SK-N-SH treated with all-trans-retinoic acid at 6 μM for 48 hours (cell line): ENCODE data around the gene EYA4.

ENCODE experiments used
- ATAC-seq: fragments of 200-7000 bp; cut with Tn5 transposase; 3 replicates; pipeline ENCODE4 v1.9.1; 2020; ENCODE audit warnings: mild to moderate bottlenecking, moderate library complexity
- ARNTL ChIP-seq: fragments of 450-650 bp; formaldehyde crosslinking; IDR thresholded peaks from 2 replicates; pipeline ENCODE4 v1.5.0; 2020; ENCODE audit warnings: low read depth, mild to moderate bottlenecking, moderate library complexity, borderline replicate concordance
- BACH2 ChIP-seq: fragments of 250-450 bp; sonication (Bioruptor Pico); IDR thresholded peaks from 2 replicates; pipeline ENCODE4 v1.9.0; 2021; ENCODE audit warnings: mild to moderate bottlenecking, borderline replicate concordance
- CREB5 ChIP-seq: fragments of 250-450 bp; sonication (Bioruptor Pico); IDR thresholded peaks from 2 replicates; pipeline ENCODE4 v1.5.1; 2020; ENCODE audit warnings: low read depth, mild to moderate bottlenecking, moderate library complexity
- CSDC2 ChIP-seq: fragments of 250-450 bp; sonication (Bioruptor Pico); IDR thresholded peaks from 2 replicates; pipeline ENCODE4 v1.5.0; 2020; ENCODE audit warnings: mild to moderate bottlenecking, moderate library complexity
- CSRNP3 ChIP-seq: fragments of 250-450 bp; sonication (Bioruptor Pico); IDR thresholded peaks from 2 replicates; pipeline ENCODE4 v1.5.1; 2021; ENCODE audit warnings: mild to moderate bottlenecking, moderate library complexity
- ESRRG ChIP-seq: fragments of 250-450 bp; sonication (Bioruptor Pico); IDR thresholded peaks from 2 replicates; pipeline ENCODE4 v1.6.1; 2021; ENCODE audit warnings: mild to moderate bottlenecking
- GLIS3 ChIP-seq: fragments of 250-450 bp; sonication (Bioruptor Pico); IDR thresholded peaks from 2 replicates; pipeline ENCODE4 v1.5.0; 2020; ENCODE audit warnings: mild to moderate bottlenecking, moderate library complexity
- ISL1 ChIP-seq: fragments of 250-450 bp; sonication (Bioruptor Pico); IDR thresholded peaks from 2 replicates; pipeline ENCODE4 v2.1.2; 2022; ENCODE audit warnings: mild to moderate bottlenecking, moderate library complexity
- OSR1 ChIP-seq: fragments of 250-450 bp; sonication (Bioruptor Pico); IDR thresholded peaks from 2 replicates; pipeline ENCODE4 v1.8.0; 2022; ENCODE audit warnings: moderate library complexity, mild to moderate bottlenecking, inconsistent platforms
- PATZ1 ChIP-seq: fragments of 250-450 bp; sonication (Bioruptor Pico); IDR thresholded peaks from 2 replicates; pipeline ENCODE4 v1.8.0; 2020; ENCODE audit warnings: mild to moderate bottlenecking, moderate library complexity, borderline replicate concordance
- POU6F1 ChIP-seq: fragments of 250-450 bp; sonication (Bioruptor Pico); IDR thresholded peaks from 2 replicates; pipeline ENCODE4 v1.8.0; 2021; ENCODE audit warnings: low read depth, mild to moderate bottlenecking, moderate library complexity, borderline replicate concordance
- PPARA ChIP-seq: fragments of 250-450 bp; sonication (Bioruptor Pico); IDR thresholded peaks from 2 replicates; pipeline ENCODE4 v1.5.0; 2020; ENCODE audit warnings: mild to moderate bottlenecking, borderline replicate concordance
- RARB ChIP-seq: fragments of 250-450 bp; sonication (Bioruptor Pico); IDR thresholded peaks from 2 replicates; pipeline ENCODE4 v1.8.0; 2021; ENCODE audit warnings: mild to moderate bottlenecking, moderate library complexity
- SNAI2 ChIP-seq: fragments of 250-450 bp; sonication (Bioruptor Pico); IDR thresholded peaks from 2 replicates; pipeline ENCODE4 v1.5.0; 2020; ENCODE audit warnings: mild to moderate bottlenecking, moderate library complexity
- TCF4 ChIP-seq: fragments of 250-450 bp; sonication (Bioruptor Pico); IDR thresholded peaks from 2 replicates; pipeline ENCODE4 v1.8.0; 2021; ENCODE audit warnings: mild to moderate bottlenecking, moderate library complexity, borderline replicate concordance
- TOX ChIP-seq: fragments of 250-450 bp; sonication (Bioruptor Pico); IDR thresholded peaks from 2 replicates; pipeline ENCODE4 v1.8.0; 2021; ENCODE audit warnings: mild to moderate bottlenecking, moderate library complexity, borderline replicate concordance
- TSHZ2 ChIP-seq: fragments of 250-450 bp; sonication (Bioruptor Pico); IDR thresholded peaks from 2 replicates; pipeline ENCODE4 v1.5.0; 2020; ENCODE audit warnings: mild to moderate bottlenecking, moderate library complexity
- ZC3H10 ChIP-seq: fragments of 250-450 bp; sonication (Bioruptor Pico); IDR thresholded peaks from 2 replicates; pipeline ENCODE4 v1.5.1; 2021; ENCODE audit warnings: mild to moderate bottlenecking, moderate library complexity
- ZFP3 ChIP-seq: fragments of 250-450 bp; sonication (Bioruptor Pico); IDR thresholded peaks from 2 replicates; pipeline ENCODE4 v1.5.0; 2020; ENCODE audit warnings: mild to moderate bottlenecking, moderate library complexity
- ZFP30 ChIP-seq: fragments of 450-650 bp; formaldehyde crosslinking; IDR thresholded peaks from 2 replicates; pipeline ENCODE4 v1.5.0; 2022; ENCODE audit warnings: mild to moderate bottlenecking, moderate library complexity
- ZNF565 ChIP-seq: fragments of 450-650 bp; formaldehyde crosslinking; conservative IDR thresholded peaks from 2 replicates; pipeline ENCODE4 v1.5.0; 2020; ENCODE audit warnings: low read depth, mild to moderate bottlenecking, moderate library complexity
- ZNF70 ChIP-seq: fragments of 450-650 bp; formaldehyde crosslinking; IDR thresholded peaks from 2 replicates; pipeline ENCODE4 v1.5.0; 2020; ENCODE audit warnings: mild to moderate bottlenecking, moderate library complexity
- ZNF8 ChIP-seq: fragments of 450-650 bp; formaldehyde crosslinking; IDR thresholded peaks from 2 replicates; pipeline ENCODE4 v1.5.0; 2020; ENCODE audit warnings: mild to moderate bottlenecking, moderate library complexity

EYA4 gene

GRCh38 chr6:133435065-133435728 is 194.0 kb downstream of the EYA4 start:
- ATAC-seq, result no peak
- no peak for TF ChIP-seq ZNF70 (CRISPR knock-in tag)
- no peak for TF ChIP-seq ZC3H10 (CRISPR knock-in tag)
- no peak for TF ChIP-seq RARB (CRISPR knock-in tag)
- no peak for TF ChIP-seq ZNF8
- TF ChIP-seq CSDC2 (CRISPR knock-in tag), result no peak
- TF ChIP-seq PATZ1 (CRISPR knock-in tag), result no peak
- no peak for TF ChIP-seq PPARA (CRISPR knock-in tag)
- TF ChIP-seq ZFP3, result no peak
- TF ChIP-seq SNAI2 (CRISPR knock-in tag), result no peak
- no peak for TF ChIP-seq TOX (CRISPR knock-in tag)
- TF ChIP-seq BACH2 (CRISPR knock-in tag), result no peak
- no peak for TF ChIP-seq ESRRG
- no peak for TF ChIP-seq GLIS3

GRCh38 chr6:133436652-133437051 is 195.5 kb downstream of the EYA4 start:
- no peak for TF ChIP-seq OSR1 (CRISPR knock-in tag)
- no peak for TF ChIP-seq ESRRG
- TF ChIP-seq ZC3H10 (CRISPR knock-in tag), result no peak
- no peak for TF ChIP-seq TCF4 (CRISPR knock-in tag)
- TF ChIP-seq TSHZ2, result no peak
- no peak for TF ChIP-seq PATZ1 (CRISPR knock-in tag)
- TF ChIP-seq CREB5 (CRISPR knock-in tag), result no peak
- TF ChIP-seq RARB (CRISPR knock-in tag), result no peak
- no peak for TF ChIP-seq ZNF565
- TF ChIP-seq GLIS3, result no peak
- TF ChIP-seq TOX (CRISPR knock-in tag), result no peak
- no peak for TF ChIP-seq ARNTL (CRISPR knock-in tag)
- no peak for TF ChIP-seq CSDC2 (CRISPR knock-in tag)
- no peak for TF ChIP-seq PPARA (CRISPR knock-in tag)
- no peak for TF ChIP-seq BACH2 (CRISPR knock-in tag)
- no peak for TF ChIP-seq SNAI2 (CRISPR knock-in tag)
- no peak for TF ChIP-seq ZNF70 (CRISPR knock-in tag)
- TF ChIP-seq ZNF8, result no peak
- no peak for TF ChIP-seq ISL1 (CRISPR knock-in tag)
- ATAC-seq, result no peak

GRCh38 chr6:133441491-133441890 is 200.3 kb downstream of the EYA4 start:
- no peak for ATAC-seq
- TF ChIP-seq ZNF8 (no peak), ZFP3 (no peak), SNAI2 (CRISPR knock-in tag) (no peak), ARNTL (CRISPR knock-in tag) (no peak), RARB (CRISPR knock-in tag) (no peak), ZNF70 (CRISPR knock-in tag) (no peak), POU6F1 (CRISPR knock-in tag) (no peak), CREB5 (CRISPR knock-in tag) (no peak), CSDC2 (CRISPR knock-in tag) (no peak), GLIS3 (no peak), BACH2 (CRISPR knock-in tag) (no peak), ZFP30 (CRISPR knock-in tag) (no peak), TOX (CRISPR knock-in tag) (no peak), ZC3H10 (CRISPR knock-in tag) (no peak), OSR1 (CRISPR knock-in tag) (no peak), PPARA (CRISPR knock-in tag) (no peak), CSRNP3 (no peak)
